Fibroblast of lung (primary cell): Measurements from ENCODE around the gene ATG7. TPM values are rescaled to one million over a fixed set of nuclear protein-coding genes. Genes with fewer than 3 reads are reported as not detected.
A peak's percentile ranks its signal among the peaks of the same experiment; 100 is the strongest.
"Not testable (repeated sequence)": the region's sequence is repeated elsewhere in the genome, so short reads cannot be mapped to it uniquely, and the experiment has no call there.

Experiments
- DNase-seq, 2 donors: peaks; one replicate each; pipeline versions ENCODE4 v3.0.0 to v3.0.0-alpha.2; 2010; ENCODE audit warnings: low read depth in 2 of 2
- H2AFZ ChIP-seq: 2 replicates; pipeline ENCODE4 v1.5.1; 2012; ENCODE audit warnings: low read length, control low read depth, inconsistent platforms
- H3K27ac ChIP-seq: 2 replicates; pipeline ENCODE4 v1.5.1; 2011; ENCODE audit warnings: low read length, control low read depth; ENCODE audit not compliant: insufficient read depth
- H3K27me3 ChIP-seq: 2 replicates; pipeline ENCODE4 v1.5.1; 2011; ENCODE audit warnings: mild to moderate bottlenecking, low read length; ENCODE audit not compliant: control insufficient read depth, insufficient read depth
- H3K36me3 ChIP-seq: 2 replicates; pipeline ENCODE4 v1.5.1; 2011; ENCODE audit warnings: low read length; ENCODE audit not compliant: control insufficient read depth, insufficient read depth
- H3K4me1 ChIP-seq: 2 replicates; pipeline ENCODE4 v1.5.1; 2011; ENCODE audit warnings: low read length; ENCODE audit not compliant: control insufficient read depth, insufficient read depth; ENCODE audit errors: extremely low read depth
- H3K4me2 ChIP-seq: 2 replicates; pipeline ENCODE4 v1.5.1; 2011; ENCODE audit warnings: low read length, control low read depth; ENCODE audit not compliant: insufficient read depth; ENCODE audit errors: extremely low read depth
- H3K4me3 ChIP-seq, 4 experiments: fragments of 200-600 bp in 1 of 4; sonication (generic) in 1 of 4; replicated peaks in 1 of 4; 2 replicates each; pipeline ENCODE4 v1.5.1; 2011 to 2016; ENCODE audit warnings: low read length in 4 of 4, low read depth in 3 of 4, mild to moderate bottlenecking in 3 of 4, control low read depth in 2 of 4, inconsistent platforms in 1 of 4, mixed read lengths in 1 of 4; ENCODE audit not compliant: insufficient read depth in 1 of 4; ENCODE audit errors: control extremely low read depth in 1 of 4
- H3K79me2 ChIP-seq: 2 replicates; pipeline ENCODE4 v1.5.1; 2012; ENCODE audit warnings: mild to moderate bottlenecking, low read length, inconsistent platforms; ENCODE audit not compliant: control insufficient read depth, insufficient read depth
- H3K9ac ChIP-seq: 2 replicates; pipeline ENCODE4 v1.5.1; 2011; ENCODE audit warnings: mild to moderate bottlenecking, low read length, control low read depth; ENCODE audit not compliant: insufficient read depth
- H3K9me3 ChIP-seq: 2 replicates; pipeline ENCODE4 v1.5.1; 2012; ENCODE audit warnings: low read depth, low read length; ENCODE audit not compliant: control insufficient read depth, insufficient read depth
- H4K20me1 ChIP-seq: 2 replicates; pipeline ENCODE4 v1.5.1; 2011; ENCODE audit warnings: low read length; ENCODE audit not compliant: control insufficient read depth, insufficient read depth; ENCODE audit errors: extremely low read depth
- CTCF ChIP-seq, 2 donors: IDR thresholded peaks in 1 of 2; conservative IDR thresholded peaks in 1 of 2; 1 replicate in 1 of 2; 2 replicates in 1 of 2; pipeline ENCODE4 v1.5.1; 2011 to 2012; ENCODE audit warnings: low read length in 2 of 2, control low read depth in 1 of 2, inconsistent platforms in 1 of 2, low read depth in 1 of 2, mild to moderate bottlenecking in 1 of 2
- EZH2 ChIP-seq: IDR thresholded peaks from 2 replicates; pipeline ENCODE4 v1.5.1; 2012; ENCODE audit warnings: low read length, control low read depth, mild to moderate bottlenecking; ENCODE audit errors: missing control alignments
- polyA plus RNA-seq, 2 donors: library from polyadenylated mRNA; depleted of rRNA in 1 of 2; stranded (reverse) in 1 of 2; unstranded in 1 of 2; fragments of >200 nt; gene quantifications; 2 replicates each; pipeline ENCODE4 v1.2.1, GENCODE V29; 2011 to 2012; ENCODE audit warnings: missing spikeins in 1 of 2
- total RNA-seq: library from RNA; depleted of rRNA; stranded (reverse); fragments of >200 nt; gene quantifications from 2 replicates; pipeline ENCODE4 v1.2.1, GENCODE V29; 2014

Gene ATG7
- total and polyA plus RNA-seq, 2 donors (not counting 1 experiment from before 2014, with no cell fraction given) = 50.8 to 56.5 TPM

- Histone ChIP-seq H3K27me3 (no peaks in the 10 kb centered on the region), H3K36me3 (no peaks in the 10 kb centered on the region), H3K4me3 (no peak overlapping the region), H3K9me3 (no peaks in the 10 kb centered on the region), H3K4me1 (peaks cover 2% of the 10 kb centered on the region), H2AFZ (no peak overlapping the region), H4K20me1 (no peaks in the 10 kb centered on the region), H3K4me2 (no peak overlapping the region), H3K79me2 (no peaks in the 10 kb centered on the region), H3K9ac (no peak overlapping the region), H3K27ac (no peak overlapping the region)
- TF ChIP-seq EZH2 (no peak), CTCF (conservative IDR thresholded peaks at IDR 0.05 in 1 of 2, IDR thresholded peaks at IDR 0.05 in 1 of 2; ENCODE audit: low read depth in 1 of 2, low read length in 2 of 2) (peak; percentile 51 to 65)
- peak; percentile 61 to 82 for DNase-seq
Measured at GRCh38 chr3:11335056-11335608, 62.9 kb downstream of the ATG7 start.

DNA sequence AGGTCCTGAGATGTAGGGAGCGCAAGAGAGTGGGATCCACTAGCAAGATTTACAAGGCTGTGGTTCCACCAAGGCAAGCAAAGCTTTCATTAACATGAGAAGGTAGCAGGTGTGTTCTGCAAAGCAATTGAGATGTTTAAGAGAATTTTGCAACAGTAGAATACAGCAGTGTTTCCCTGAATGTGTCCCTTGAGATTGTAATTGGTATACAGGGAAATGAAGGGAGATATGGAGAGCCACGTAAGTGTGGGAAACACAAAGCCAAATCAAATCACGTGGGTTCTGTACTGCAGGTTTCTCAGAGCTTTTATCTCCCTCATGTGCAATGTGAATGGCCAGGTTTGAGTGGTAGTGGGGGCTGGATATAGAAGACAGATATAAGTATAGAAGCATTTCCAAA, 67.3 kb downstream of the ATG7 start:
- H4K20me1 ChIP-seq = no peaks in the 10 kb centered on the region
- H3K36me3 ChIP-seq = peaks cover 2% of the 10 kb centered on the region
- H3K79me2 ChIP-seq = no peaks in the 10 kb centered on the region
- no peak overlapping the region for H3K4me2 ChIP-seq
- TF ChIP-seq EZH2 = no peak
- H3K4me1 ChIP-seq = peaks cover under 1% of the 10 kb centered on the region
- no peak overlapping the region for H3K4me3 ChIP-seq
- no peak for DNase-seq
- no peaks in the 10 kb centered on the region for H3K27me3 ChIP-seq
- no peak overlapping the region for H2AFZ ChIP-seq
- no peak overlapping the region for H3K9ac ChIP-seq
- no peak overlapping the region for H3K27ac ChIP-seq
- H3K9me3 ChIP-seq = no peaks in the 10 kb centered on the region

DNA sequence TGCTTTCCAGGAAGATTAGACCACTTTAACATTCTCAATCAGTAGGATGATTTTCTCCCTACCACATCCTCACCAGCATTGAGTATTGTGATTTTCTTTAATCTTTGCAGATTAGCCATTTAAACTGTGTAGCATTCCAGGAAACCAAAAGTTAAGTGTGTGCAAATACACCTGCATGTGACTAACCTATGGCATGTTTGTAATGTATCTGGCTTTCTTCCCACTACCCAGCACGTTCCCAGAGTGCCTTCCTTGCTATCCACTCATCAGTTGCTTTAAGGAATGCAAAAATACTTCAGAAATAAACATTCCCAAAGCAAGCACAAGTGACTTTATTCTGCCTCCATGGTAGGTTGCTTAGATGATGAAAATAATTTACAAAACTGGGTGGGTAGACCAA, 74.2 kb downstream of the ATG7 start:
- Histone ChIP-seq H2AFZ (no peak overlapping the region), H3K27me3 (no peaks in the 10 kb centered on the region), H3K9ac (no peak overlapping the region), H3K27ac (no peak overlapping the region), H3K4me2 (no peak overlapping the region), H3K4me3 (no peak overlapping the region), H3K4me1 (peaks cover 14% of the 10 kb centered on the region), H4K20me1 (no peaks in the 10 kb centered on the region), H3K9me3 (no peaks in the 10 kb centered on the region), H3K79me2 (peaks cover 1% of the 10 kb centered on the region), H3K36me3 (no peaks in the 10 kb centered on the region)
- DNase-seq = peak in 1 of 2 donors; percentile 65
- TF ChIP-seq EZH2 (no peak), CTCF (conservative IDR thresholded peaks at IDR 0.05 in 1 of 2, IDR thresholded peaks at IDR 0.05 in 1 of 2; ENCODE audit: low read depth in 1 of 2, low read length in 2 of 2) (no peak)

DNA sequence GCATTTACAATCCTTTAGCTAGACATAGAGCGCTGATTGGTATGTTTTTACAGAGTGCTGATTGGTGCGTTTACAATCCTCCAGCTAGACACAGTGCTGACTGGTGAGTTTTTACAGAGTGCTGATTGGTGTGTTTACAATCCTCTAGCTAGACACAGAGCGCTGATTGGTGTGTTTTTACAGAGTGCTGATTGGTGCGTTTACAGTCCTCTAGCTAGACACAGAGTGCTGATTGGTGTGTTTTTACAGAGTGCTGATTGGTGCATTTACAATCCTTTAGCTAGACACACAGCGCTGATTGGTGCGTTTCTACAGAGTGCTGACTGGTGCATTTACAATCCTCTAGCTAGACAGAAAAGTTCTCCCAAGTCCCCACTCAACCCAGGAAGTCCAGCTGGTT, 76.7 kb downstream of the ATG7 start:
- H3K4me1 ChIP-seq = peaks cover 14% of the 10 kb centered on the region
- DNase-seq, H4K20me1 ChIP-seq, H3K4me2 ChIP-seq, H3K4me3 ChIP-seq, H3K9me3 ChIP-seq, H3K36me3 ChIP-seq, H3K9ac ChIP-seq, H3K27me3 ChIP-seq, H3K27ac ChIP-seq, H2AFZ ChIP-seq, H3K79me2 ChIP-seq: not testable (repeated sequence)
